HepG2 (cell line): ENCODE results near the gene FBXL13. TPM values are rescaled to one million over a fixed set of nuclear protein-coding genes. Genes with fewer than 3 reads are reported as not detected.

Experiments
- ATAC-seq: fragments of 200-7000 bp; cut with Tn5 transposase; 3 replicates; pipeline ENCODE4 v1.9.1; 2020; ENCODE audit warnings: mild to moderate bottlenecking, moderate library complexity
- BruUV-seq: library from RNA; stranded (reverse); fragments of 400-500 nt; replicated peaks from 2 replicates; lab custom pipeline; 2021; lab: Mats Ljungman, UMichigan
- CTCF ChIA-PET: fragments of 300-600 bp; formaldehyde crosslinking; extraction: SDS; loops from one replicate; lab custom pipeline; 2021; ENCODE audit warnings: low total read pairs, inconsistent platforms, low intra/inter-chr PET ratio; lab: Yijun Ruan, JAX
- POLR2A ChIA-PET: fragments of 350-600 bp; sonication (Branson Sonifier 250); formaldehyde crosslinking; loops from one replicate; lab custom pipeline; 2020; ENCODE audit warnings: antibody characterized with exemption, inconsistent platforms; lab: Yijun Ruan, JAX
- DNase-seq: peaks from one replicate; pipeline ENCODE4 v3.0.0-alpha.2; 2015; ENCODE audit warnings: low spot score
- FAIRE-seq: peaks from 3 replicates; lab custom pipeline; 2011; peaks lifted over from hg19 to GRCh38; lab: Jason Lieb, UNC
- H2AFZ ChIP-seq: one replicate; pipeline ENCODE4 v1.6.1; 2011; ENCODE audit warnings: low read length, inconsistent platforms
- H3K27ac ChIP-seq: fragments of 300-600 bp; 3 replicates; pipeline ENCODE4 v1.8.0; 2011; ENCODE audit warnings: mixed run types, mild to moderate bottlenecking, mixed read lengths, low read length, inconsistent platforms; ENCODE audit not compliant: insufficient read depth; ENCODE audit errors: extremely low read length
- H3K27me3 ChIP-seq, 2 experiments: fragments of 200-600 bp in 1 of 2; 2 replicates in 1 of 2; 3 replicates in 1 of 2; pipeline versions ENCODE4 v1.6.0 to v1.8.0; 2011; ENCODE audit warnings: low read length in 2 of 2, mild to moderate bottlenecking in 2 of 2, moderate library complexity in 2 of 2, inconsistent platforms in 1 of 2; ENCODE audit not compliant: insufficient read depth in 2 of 2, control insufficient read depth in 1 of 2
- H3K36me3 ChIP-seq, 2 experiments: fragments of 200-600 bp in 1 of 2; replicated peaks in 1 of 2; 2 replicates in 1 of 2; 3 replicates in 1 of 2; pipeline versions ENCODE4 v1.5.1 to v1.8.0; 2011; ENCODE audit warnings: low read length in 2 of 2, inconsistent platforms in 1 of 2; ENCODE audit not compliant: insufficient read depth in 2 of 2, control insufficient read depth in 1 of 2
- H3K4me1 ChIP-seq: 2 replicates; pipeline ENCODE4 v1.5.1; 2012; ENCODE audit warnings: low read length, inconsistent platforms; ENCODE audit not compliant: insufficient read depth
- H3K4me2 ChIP-seq: 2 replicates; pipeline ENCODE4 v1.6.0; 2011; ENCODE audit warnings: low read depth, low read length, inconsistent platforms
- H3K4me3 ChIP-seq, 3 experiments: fragments of 200-600 bp in 1 of 3; sonication (generic), shearing (Covaris generic) in 1 of 3; replicated peaks in 1 of 3; 2 replicates each; pipeline ENCODE4 v1.5.1; 2011 to 2016; ENCODE audit warnings: low read length in 3 of 3, inconsistent platforms in 2 of 3, low read depth in 2 of 3, mild to moderate bottlenecking in 2 of 3, control low read depth in 1 of 3, mixed read lengths in 1 of 3; ENCODE audit not compliant: insufficient read depth in 1 of 3
- H3K79me2 ChIP-seq: one replicate; pipeline ENCODE4 v1.6.1; 2011; ENCODE audit warnings: low read length, inconsistent platforms; ENCODE audit not compliant: insufficient read depth
- H3K9ac ChIP-seq: 2 replicates; pipeline ENCODE4 v1.6.0; 2011; ENCODE audit warnings: mild to moderate bottlenecking, low read depth, low read length, inconsistent platforms; ENCODE audit not compliant: insufficient read depth
- H3K9me3 ChIP-seq: 2 replicates; pipeline ENCODE4 v1.5.1; 2012; ENCODE audit warnings: mild to moderate bottlenecking, low read length
- H4K20me1 ChIP-seq: 2 replicates; pipeline ENCODE4 v1.6.0; 2011; ENCODE audit warnings: inconsistent platforms, mild to moderate bottlenecking, low read length, moderate library complexity; ENCODE audit not compliant: insufficient read depth
- HNRNPL ChIP-seq: fragments of 200-400 bp; formaldehyde crosslinking; IDR thresholded peaks from 2 replicates; pipeline ENCODE4 v1.6.1; 2017; ENCODE audit warnings: mild to moderate bottlenecking, low read depth, low read length
- MED8 ChIP-seq: sonication (generic); formaldehyde crosslinking; IDR thresholded peaks from 2 replicates; pipeline ENCODE4 v1.8.1; 2023; ENCODE audit warnings: mild to moderate bottlenecking, missing genetic modification reagents; ENCODE audit not compliant: insufficient replicate concordance
- ZNF331 ChIP-seq: sonication (generic); formaldehyde crosslinking; IDR thresholded peaks from 2 replicates; pipeline ENCODE4 v1.4.0; 2020; ENCODE audit warnings: missing genetic modification reagents
- ZNF704 ChIP-seq: sonication (generic); formaldehyde crosslinking; IDR thresholded peaks from 2 replicates; pipeline ENCODE4 v1.8.1; 2023; ENCODE audit warnings: mild to moderate bottlenecking, inconsistent platforms, moderate library complexity, missing genetic modification reagents, borderline replicate concordance
- WGBS: methylation state at CpG from one replicate; pipeline ENCODE4 v1.1.6; 2017; ENCODE audit warnings: low lambda C conversion rate; 5-methylcytosine and 5-hydroxymethylcytosine counted together
- in situ Hi-C: cut with HindIII; loops from 2 replicates; pipeline ENCODE4 v1.10.0; 2017; ENCODE audit warnings: low pct_unique_long_range_greater_than_20kb; ENCODE audit not compliant: extremely low pct_ligation_motif_present
- intact Hi-C: fragments of 100-400 bp; cut with micrococcal nuclease; formaldehyde crosslinking; loops from one replicate; pipeline ENCODE4 v1.10.0; 2022; ENCODE audit not compliant: unreplicated experiment
- polyA plus RNA-seq, 8 experiments: library from polyadenylated mRNA; depleted of rRNA in 3 of 8; stranded (reverse) in 7 of 8; unstranded in 1 of 8; fragments of >200 nt; fragmentation: Illumina TruSeq in 4 of 8; extraction: Trizol in 4 of 8; gene quantifications; 2 replicates each; pipeline versions ENCODE4 v1.2.1 to v1.2.3, GENCODE V29; 2011 to 2016; ENCODE audit warnings: low read depth in 4 of 8, missing spikeins in 1 of 8, mixed read lengths in 1 of 8; ENCODE audit not compliant: insufficient read depth in 1 of 8
- total RNA-seq, 5 experiments: library from RNA; depleted of rRNA; stranded (reverse); fragments of >200 nt; fragmentation: Illumina TruSeq; extraction: Trizol; gene quantifications; 2 replicates each; pipeline ENCODE4 v1.2.3, GENCODE V29; 2016; ENCODE audit warnings: low read depth in 1 of 5
- TF ChIP-seq, protein P1 (sequence below): sonication (generic); formaldehyde crosslinking; IDR thresholded peaks from 2 replicates; pipeline ENCODE4 v1.4.0; 2020; ENCODE audit warnings: missing genetic modification reagents

Gene FBXL13
- total and polyA plus RNA-seq, 2 of the 13 experiments (the other 11 are each of a cell fraction or from before 2014, with no cell fraction given): 0.24 to 0.77 TPM

- 37% methylated on average over 3 of the region's 3 CpGs for WGBS
- H3K4me1 ChIP-seq: peaks cover 22% of the 10 kb centered on the region
- in situ Hi-C loops (no loop called here), intact Hi-C loops (no loop called here)
- H3K4me3 ChIP-seq: no peak overlapping the region; a peak in 1 of 6 replicates
- no peak overlapping the region for H3K27ac ChIP-seq
- H3K27me3 ChIP-seq: no peaks in the 10 kb centered on the region
- H2AFZ ChIP-seq: no peak overlapping the region
- H3K79me2 ChIP-seq: no peaks in the 10 kb centered on the region
- H3K4me2 ChIP-seq: peak overlapping the region; percentile 5; the same call in 1 of the 2 replicates
- ATAC-seq: no peak
- no peak for DNase-seq
- no TSS peak for BruUV-seq
- no peak overlapping the region for H3K9ac ChIP-seq
- no peak for FAIRE-seq
- ChIA-PET CTCF (no interaction called here), POLR2A (interaction anchor here (0.8 kb wide), 1 partner anchor 13 kb away, joined by 3 read pairs; no protein-coding TSS in a partner anchor)
- H4K20me1 ChIP-seq: no peaks in the 10 kb centered on the region
- H3K9me3 ChIP-seq: no peaks in the 10 kb centered on the region
- TF ChIP-seq ZNF331 (CRISPR knock-in tag) (0 out of 2 replicates have a peak, but pooled peaks have one; percentile 22), ZNF704 (CRISPR knock-in tag) (no peak), HNRNPL (no peak), MED8 (CRISPR knock-in tag) (no peak)
- TF ChIP-seq, protein P1, sequence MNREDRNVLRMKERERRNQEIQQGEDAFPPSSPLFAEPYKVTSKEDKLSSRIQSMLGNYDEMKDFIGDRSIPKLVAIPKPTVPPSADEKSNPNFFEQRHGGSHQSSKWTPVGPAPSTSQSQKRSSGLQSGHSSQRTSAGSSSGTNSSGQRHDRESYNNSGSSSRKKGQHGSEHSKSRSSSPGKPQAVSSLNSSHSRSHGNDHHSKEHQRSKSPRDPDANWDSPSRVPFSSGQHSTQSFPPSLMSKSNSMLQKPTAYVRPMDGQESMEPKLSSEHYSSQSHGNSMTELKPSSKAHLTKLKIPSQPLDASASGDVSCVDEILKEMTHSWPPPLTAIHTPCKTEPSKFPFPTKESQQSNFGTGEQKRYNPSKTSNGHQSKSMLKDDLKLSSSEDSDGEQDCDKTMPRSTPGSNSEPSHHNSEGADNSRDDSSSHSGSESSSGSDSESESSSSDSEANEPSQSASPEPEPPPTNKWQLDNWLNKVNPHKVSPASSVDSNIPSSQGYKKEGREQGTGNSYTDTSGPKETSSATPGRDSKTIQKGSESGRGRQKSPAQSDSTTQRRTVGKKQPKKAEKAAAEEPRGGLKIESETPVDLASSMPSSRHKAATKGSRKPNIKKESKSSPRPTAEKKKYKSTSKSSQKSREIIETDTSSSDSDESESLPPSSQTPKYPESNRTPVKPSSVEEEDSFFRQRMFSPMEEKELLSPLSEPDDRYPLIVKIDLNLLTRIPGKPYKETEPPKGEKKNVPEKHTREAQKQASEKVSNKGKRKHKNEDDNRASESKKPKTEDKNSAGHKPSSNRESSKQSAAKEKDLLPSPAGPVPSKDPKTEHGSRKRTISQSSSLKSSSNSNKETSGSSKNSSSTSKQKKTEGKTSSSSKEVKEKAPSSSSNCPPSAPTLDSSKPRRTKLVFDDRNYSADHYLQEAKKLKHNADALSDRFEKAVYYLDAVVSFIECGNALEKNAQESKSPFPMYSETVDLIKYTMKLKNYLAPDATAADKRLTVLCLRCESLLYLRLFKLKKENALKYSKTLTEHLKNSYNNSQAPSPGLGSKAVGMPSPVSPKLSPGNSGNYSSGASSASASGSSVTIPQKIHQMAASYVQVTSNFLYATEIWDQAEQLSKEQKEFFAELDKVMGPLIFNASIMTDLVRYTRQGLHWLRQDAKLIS (CRISPR knock-in tag): no peak
- no peaks in the 10 kb centered on the region for H3K36me3 ChIP-seq
These were observed 185.9 kb downstream of the FBXL13 start for GRCh38 chr7:102888561-102889233.
